H9 (cell line): ENCODE results near the gene MADCAM1. TPM values are rescaled to one million over a fixed set of nuclear protein-coding genes. Genes with fewer than 3 reads are reported as not detected.

Experiments
- DNase-seq: peaks from one replicate; pipeline ENCODE4 v3.0.0-alpha.2; 2017
- H2AFZ ChIP-seq: one replicate; pipeline ENCODE4 v1.6.1; 2013; ENCODE audit warnings: mild to moderate bottlenecking, low read length, control low read depth, moderate library complexity
- H2AK5ac ChIP-seq: 2 replicates; pipeline ENCODE4 v1.6.1; 2013; ENCODE audit warnings: low read length, control low read depth, mixed read lengths; ENCODE audit not compliant: insufficient read length
- H2BK120ac ChIP-seq: one replicate; pipeline ENCODE4 v1.6.1; 2013; ENCODE audit warnings: low read depth, mild to moderate bottlenecking, low read length, control low read depth, inconsistent platforms; ENCODE audit not compliant: poor library complexity, severe bottlenecking
- H2BK12ac ChIP-seq: 2 replicates; pipeline ENCODE4 v1.6.1; 2013; ENCODE audit warnings: low read length, control low read depth, mixed read lengths, low read depth; ENCODE audit not compliant: insufficient read length
- H2BK15ac ChIP-seq: 2 replicates; pipeline ENCODE4 v1.6.1; 2013; ENCODE audit warnings: low read depth, low read length, control low read depth
- H2BK20ac ChIP-seq: one replicate; pipeline ENCODE4 v1.6.1; 2013; ENCODE audit warnings: low read depth, mild to moderate bottlenecking, low read length, control low read depth, inconsistent platforms; ENCODE audit not compliant: poor library complexity, severe bottlenecking
- H2BK5ac ChIP-seq: 2 replicates; pipeline ENCODE4 v1.6.1; 2013; ENCODE audit warnings: low read length, control low read depth, mixed read lengths; ENCODE audit not compliant: insufficient read length
- H3K14ac ChIP-seq: 2 replicates; pipeline ENCODE4 v1.6.1; 2013; ENCODE audit warnings: low read length, control low read depth; ENCODE audit not compliant: insufficient read depth
- H3K18ac ChIP-seq: 2 replicates; pipeline ENCODE4 v1.6.1; 2013; ENCODE audit warnings: low read depth, mild to moderate bottlenecking, mixed read lengths, low read length, control low read depth; ENCODE audit not compliant: insufficient read length
- H3K23ac ChIP-seq: 2 replicates; pipeline ENCODE4 v1.6.1; 2013; ENCODE audit warnings: low read length, control low read depth, mixed read lengths, low read depth; ENCODE audit not compliant: insufficient read length
- H3K23me2 ChIP-seq: 2 replicates; pipeline ENCODE4 v1.6.1; 2013; ENCODE audit warnings: low read depth, mild to moderate bottlenecking, mixed read lengths, low read length, control low read depth; ENCODE audit not compliant: insufficient read length, poor library complexity, severe bottlenecking
- H3K27ac ChIP-seq: 2 replicates; pipeline ENCODE4 v1.5.1; 2013; ENCODE audit warnings: low read length, control low read depth, mixed read lengths, low read depth; ENCODE audit not compliant: insufficient read length
- H3K27me3 ChIP-seq: 2 replicates; pipeline ENCODE4 v1.6.1; 2013; ENCODE audit warnings: low read length, control low read depth, inconsistent platforms; ENCODE audit not compliant: insufficient read depth
- H3K4ac ChIP-seq: 2 replicates; pipeline ENCODE4 v1.6.1; 2013; ENCODE audit warnings: low read depth, mild to moderate bottlenecking, control low read depth, inconsistent platforms, low read length, moderate library complexity
- H3K4me1 ChIP-seq: 2 replicates; pipeline ENCODE4 v1.6.1; 2013; ENCODE audit warnings: low read length, control low read depth, inconsistent platforms; ENCODE audit not compliant: insufficient read depth
- H3K4me2 ChIP-seq: 2 replicates; pipeline ENCODE4 v1.6.1; 2013; ENCODE audit warnings: low read length, control low read depth, mixed read lengths; ENCODE audit not compliant: insufficient read length, insufficient read depth
- H3K56ac ChIP-seq: 2 replicates; pipeline ENCODE4 v1.6.1; 2013; ENCODE audit warnings: low read depth, mild to moderate bottlenecking, mixed read lengths, low read length, control low read depth; ENCODE audit not compliant: insufficient read length
- H3K79me1 ChIP-seq: 2 replicates; pipeline ENCODE4 v1.6.1; 2013; ENCODE audit warnings: low read depth, mild to moderate bottlenecking, moderate library complexity, low read length, control low read depth, inconsistent platforms; ENCODE audit not compliant: insufficient read depth, poor library complexity, severe bottlenecking
- H3K79me2 ChIP-seq: 2 replicates; pipeline ENCODE4 v1.6.1; 2013; ENCODE audit warnings: low read length, control low read depth, inconsistent platforms; ENCODE audit not compliant: insufficient read depth
- H3K9ac ChIP-seq: 2 replicates; pipeline ENCODE4 v1.6.1; 2013; ENCODE audit warnings: low read length, control low read depth, mixed read lengths; ENCODE audit not compliant: insufficient read length; ENCODE audit errors: extremely low read depth
- H3K9me3 ChIP-seq: one replicate; pipeline ENCODE4 v1.6.1; 2013; ENCODE audit warnings: low read depth, low read length, inconsistent platforms; ENCODE audit not compliant: control insufficient read depth
- H3T11ph ChIP-seq: one replicate; pipeline ENCODE4 v1.6.1; 2013; ENCODE audit warnings: mild to moderate bottlenecking, low read length, control low read depth, inconsistent platforms
- H4K20me1 ChIP-seq: one replicate; pipeline ENCODE4 v1.6.1; 2013; ENCODE audit not compliant: control insufficient read depth, insufficient read length, insufficient read depth
- H4K5ac ChIP-seq: 2 replicates; pipeline ENCODE4 v1.6.1; 2013; ENCODE audit warnings: low read depth, mild to moderate bottlenecking, mixed read lengths, low read length, control low read depth; ENCODE audit not compliant: insufficient read length
- H4K8ac ChIP-seq: replicated peaks from 2 replicates; pipeline ENCODE4 v1.6.1; 2013; ENCODE audit warnings: low read length, control low read depth, mixed read lengths, low read depth; ENCODE audit not compliant: insufficient read length
- H4K91ac ChIP-seq: 2 replicates; pipeline ENCODE4 v1.6.1; 2013; ENCODE audit warnings: low read depth, mild to moderate bottlenecking, moderate library complexity, mixed read lengths, low read length, control low read depth; ENCODE audit not compliant: insufficient read length
- H3K27ac Mint-ChIP-seq, 3 experiments: 2 replicates in 2 of 3; 3 replicates in 1 of 3; pipeline ENCODE4 v1.8.0; 2020 to 2021; ENCODE audit warnings: mixed read lengths in 3 of 3, mild to moderate bottlenecking in 1 of 3, moderate library complexity in 1 of 3
- H3K27me3 Mint-ChIP-seq: 2 replicates; pipeline ENCODE4 v1.8.0; 2021; ENCODE audit warnings: low read depth, mild to moderate bottlenecking, moderate library complexity, mixed read lengths
- H3K36me3 Mint-ChIP-seq, 3 experiments: 2 replicates in 2 of 3; 3 replicates in 1 of 3; pipeline ENCODE4 v1.8.0; 2020 to 2021; ENCODE audit warnings: low read depth in 3 of 3, mixed read lengths in 3 of 3; ENCODE audit not compliant: insufficient read depth in 1 of 3
- H3K4me1 Mint-ChIP-seq, 2 experiments: 2 replicates each; pipeline ENCODE4 v1.8.0; 2020; ENCODE audit warnings: mixed read lengths in 2 of 2
- H3K4me3 Mint-ChIP-seq, 2 experiments: 2 replicates in 1 of 2; 3 replicates in 1 of 2; pipeline ENCODE4 v1.8.0; 2020 to 2021; ENCODE audit warnings: mild to moderate bottlenecking in 2 of 2, mixed read lengths in 2 of 2, moderate library complexity in 1 of 2
- H3K9me3 Mint-ChIP-seq, 2 experiments: 2 replicates in 1 of 2; 3 replicates in 1 of 2; pipeline ENCODE4 v1.8.0; 2020; ENCODE audit warnings: mild to moderate bottlenecking in 2 of 2, mixed read lengths in 2 of 2, moderate library complexity in 1 of 2
- WGBS: extraction: QIAGEN DNeasy Blood & Tissue Kit; methylation state at CpG from one replicate; pipeline ENCODE4 v1.1.7; 2013; ENCODE audit warnings: missing lambda C conversion rate, low lambda C conversion rate, mixed read lengths; ENCODE audit not compliant: insufficient read length; ENCODE audit errors: extremely low coverage; 5-methylcytosine and 5-hydroxymethylcytosine counted together
- total RNA-seq: library from RNA; stranded (reverse); gene quantifications from 2 replicates; pipeline ENCODE4 v1.2.1, GENCODE V29; 2021
- TF ChIP-seq, protein P1 (sequence below): fragments of 200-600 bp; sonication (generic); conservative IDR thresholded peaks from 3 replicates; pipeline ENCODE4 v1.8.0; 2021; ENCODE audit warnings: antibody characterized with exemption, mild to moderate bottlenecking

MADCAM1 gene
- total RNA-seq, 1 experiment from 2014 or later: 1.2 TPM

GRCh38 chr19:463483-464207 is 32.6 kb upstream of the MADCAM1 start:
- H3K4me3 Mint-ChIP-seq: no peak overlapping the region
- Histone ChIP-seq H3K27me3 (no peaks in the 10 kb centered on the region; the same call in 1 of the 2 replicates), H3K79me1 (no peaks in the 10 kb centered on the region), H2BK5ac (no peak overlapping the region), H3K9ac (no peak overlapping the region), H3K4me1 (no peaks in the 10 kb centered on the region), H3K9me3 (no peaks in the 10 kb centered on the region), H2BK15ac (no peak overlapping the region), H3K18ac (no peak overlapping the region), H2BK120ac (no peak overlapping the region), H3K27ac (no peak overlapping the region), H3K79me2 (no peaks in the 10 kb centered on the region), H3K56ac (no peak overlapping the region), H4K5ac (no peak overlapping the region), H2AFZ (no peak overlapping the region), H4K8ac (no peak overlapping the region), H3T11ph (no peak overlapping the region), H4K20me1 (no peaks in the 10 kb centered on the region), H3K23ac (no peak overlapping the region), H4K91ac (no peak overlapping the region), H2BK20ac (no peak overlapping the region), H2AK5ac (no peak overlapping the region), H3K4ac (no peak overlapping the region), H3K14ac (no peak overlapping the region), H3K4me2 (no peak overlapping the region), H2BK12ac (no peak overlapping the region), H3K23me2 (peaks cover 10% of the 10 kb centered on the region)
- H3K4me1 Mint-ChIP-seq: peaks cover 4 to 7% of the 10 kb centered on the region in 2 experiments; a peak in 3 of 4 replicates
- TF ChIP-seq, protein P1, sequence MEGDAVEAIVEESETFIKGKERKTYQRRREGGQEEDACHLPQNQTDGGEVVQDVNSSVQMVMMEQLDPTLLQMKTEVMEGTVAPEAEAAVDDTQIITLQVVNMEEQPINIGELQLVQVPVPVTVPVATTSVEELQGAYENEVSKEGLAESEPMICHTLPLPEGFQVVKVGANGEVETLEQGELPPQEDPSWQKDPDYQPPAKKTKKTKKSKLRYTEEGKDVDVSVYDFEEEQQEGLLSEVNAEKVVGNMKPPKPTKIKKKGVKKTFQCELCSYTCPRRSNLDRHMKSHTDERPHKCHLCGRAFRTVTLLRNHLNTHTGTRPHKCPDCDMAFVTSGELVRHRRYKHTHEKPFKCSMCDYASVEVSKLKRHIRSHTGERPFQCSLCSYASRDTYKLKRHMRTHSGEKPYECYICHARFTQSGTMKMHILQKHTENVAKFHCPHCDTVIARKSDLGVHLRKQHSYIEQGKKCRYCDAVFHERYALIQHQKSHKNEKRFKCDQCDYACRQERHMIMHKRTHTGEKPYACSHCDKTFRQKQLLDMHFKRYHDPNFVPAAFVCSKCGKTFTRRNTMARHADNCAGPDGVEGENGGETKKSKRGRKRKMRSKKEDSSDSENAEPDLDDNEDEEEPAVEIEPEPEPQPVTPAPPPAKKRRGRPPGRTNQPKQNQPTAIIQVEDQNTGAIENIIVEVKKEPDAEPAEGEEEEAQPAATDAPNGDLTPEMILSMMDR: no peak
- H3K9me3 Mint-ChIP-seq: peaks cover 0 to 10% of the 10 kb centered on the region in 2 experiments; a peak in 2 of 5 replicates
- H3K27me3 Mint-ChIP-seq: peaks cover 38% of the 10 kb centered on the region
- no peaks in the 10 kb centered on the region for H3K36me3 Mint-ChIP-seq
- DNase-seq: no peak
- H3K27ac Mint-ChIP-seq: no peak overlapping the region
- WGBS: no CpG with 5 or more reads among the region's 35 CpGs
